K562 (cell line): Measurements from ENCODE around the gene CENPO. TPM values are rescaled to one million over a fixed set of nuclear protein-coding genes. Genes with fewer than 3 reads are reported as not detected.

Experiments used
- ATAC-seq: fragments of 200-7000 bp; cut with Tn5 transposase; 3 replicates; pipeline ENCODE4 v1.9.1; 2020; ENCODE audit warnings: moderate library complexity
- BruUV-seq: library from RNA; stranded (reverse); fragments of 400-500 nt; replicated peaks from 2 replicates; lab custom pipeline; 2021; lab: Mats Ljungman, UMichigan
- CTCF ChIA-PET: fragments of 300-600 bp; formaldehyde crosslinking; extraction: SDS; loops from one replicate; lab custom pipeline; 2021; ENCODE audit warnings: low intra/inter-chr PET ratio; lab: Yijun Ruan, JAX
- POLR2A ChIA-PET: fragments of 300-600, 350-650 bp; sonication (Branson Sonifier 250); formaldehyde crosslinking; extraction: SDS; loops from one replicate; lab custom pipeline; 2021; ENCODE audit warnings: antibody characterized with exemption, inconsistent platforms; lab: Yijun Ruan, JAX
- DNase-seq, 4 experiments: peaks; one replicate each; pipeline versions ENCODE4 v3.0.0 to v3.0.0-alpha.2; 2011 to 2018; ENCODE audit warnings: low spot score in 3 of 4, mixed read lengths in 3 of 4; ENCODE audit errors: extremely low read depth in 1 of 4
- FAIRE-seq: peaks from 2 replicates; lab custom pipeline; 2011; peaks lifted over from hg19 to GRCh38; lab: Jason Lieb, UNC
- H2AFZ ChIP-seq: 2 replicates; pipeline ENCODE4 v1.6.0; 2011; ENCODE audit warnings: low read depth, low read length, control low read depth, inconsistent platforms
- H3K27ac ChIP-seq: fragments of 200-600 bp; 3 replicates; pipeline ENCODE4 v1.8.0; 2011; ENCODE audit warnings: low read depth, mild to moderate bottlenecking, control low read depth, inconsistent platforms, low read length, moderate library complexity, mixed read lengths; ENCODE audit errors: extremely low read depth
- H3K27me3 ChIP-seq, 2 experiments: fragments of 300-600 bp in 1 of 2; 2 replicates in 1 of 2; 3 replicates in 1 of 2; pipeline versions ENCODE4 v1.6.0 to v1.8.0; 2011; ENCODE audit warnings: inconsistent platforms in 2 of 2, low read length in 2 of 2, mild to moderate bottlenecking in 1 of 2, mixed read lengths in 1 of 2, moderate library complexity in 1 of 2; ENCODE audit not compliant: control insufficient read depth in 2 of 2, insufficient read depth in 2 of 2
- H3K36me3 ChIP-seq: fragments of 300-600 bp; 3 replicates; pipeline ENCODE4 v1.8.0; 2011; ENCODE audit warnings: mild to moderate bottlenecking, low read length, inconsistent platforms; ENCODE audit not compliant: control insufficient read depth, insufficient read depth
- H3K4me1 ChIP-seq, 2 experiments: fragments of 200-600 bp in 1 of 2; replicated peaks in 1 of 2; 2 replicates in 1 of 2; 3 replicates in 1 of 2; pipeline versions ENCODE4 v1.5.1 to v1.8.0; 2011; ENCODE audit warnings: inconsistent platforms in 2 of 2, low read length in 2 of 2, mild to moderate bottlenecking in 1 of 2, mixed read lengths in 1 of 2, moderate library complexity in 1 of 2; ENCODE audit not compliant: control insufficient read depth in 2 of 2, insufficient read depth in 2 of 2
- H3K4me2 ChIP-seq: 2 replicates; pipeline ENCODE4 v1.6.1; 2011; ENCODE audit warnings: low read length, control low read depth, inconsistent platforms, mixed read lengths; ENCODE audit not compliant: insufficient read depth
- H3K4me3 ChIP-seq: fragments of 200-600 bp; sonication (generic), shearing (Covaris generic); 2 replicates; pipeline ENCODE4 v1.5.1; 2016; ENCODE audit warnings: control low read depth, inconsistent platforms
- H3K79me2 ChIP-seq: fragments of 200-600 bp; 3 replicates; pipeline ENCODE4 v1.8.0; 2011; ENCODE audit warnings: low read length, inconsistent platforms; ENCODE audit not compliant: control insufficient read depth, insufficient read depth
- H3K9ac ChIP-seq, 2 experiments: 2 replicates each; pipeline versions ENCODE4 v1.6.0 to v1.6.1; 2011; ENCODE audit warnings: low read depth in 2 of 2, low read length in 2 of 2, control low read depth in 1 of 2, inconsistent platforms in 1 of 2, mild to moderate bottlenecking in 1 of 2, mixed read lengths in 1 of 2; ENCODE audit not compliant: insufficient read depth in 1 of 2
- H3K9me1 ChIP-seq: one replicate; pipeline ENCODE4 v1.6.0; 2011; ENCODE audit warnings: inconsistent platforms, mild to moderate bottlenecking, low read length, moderate library complexity; ENCODE audit not compliant: control insufficient read depth, insufficient read depth
- H3K9me3 ChIP-seq: replicated peaks from 2 replicates; pipeline ENCODE4 v1.5.1; 2011; ENCODE audit warnings: low read depth, low read length, inconsistent platforms; ENCODE audit not compliant: control insufficient read depth, insufficient read depth
- H4K20me1 ChIP-seq: replicated peaks from 2 replicates; pipeline ENCODE4 v1.6.1; 2011; ENCODE audit warnings: low read length, inconsistent platforms, mixed read lengths; ENCODE audit not compliant: control insufficient read depth, insufficient read depth
- FOXK2 ChIP-seq, 2 experiments: fragments of 450-650 bp; IDR thresholded peaks in 1 of 2; conservative IDR thresholded peaks in 1 of 2; 2 replicates each; pipeline ENCODE4 v1.6.1; 2016; ENCODE audit warnings: low read depth in 2 of 2, mild to moderate bottlenecking in 1 of 2
- HDGF ChIP-seq: fragments of 450-650 bp; IDR thresholded peaks from 2 replicates; pipeline ENCODE4 v1.6.1; 2016
- KLF1 ChIP-seq: fragments of 450-650 bp; IDR thresholded peaks from 2 replicates; pipeline ENCODE4 v1.6.1; 2016; ENCODE audit warnings: missing genetic modification characterization, missing compliant biosample characterization
- MAZ ChIP-seq, 2 experiments: fragments of 450-650 bp in 1 of 2; sonication (generic) in 1 of 2; formaldehyde crosslinking; IDR thresholded peaks in 1 of 2; conservative IDR thresholded peaks in 1 of 2; 2 replicates each; pipeline versions ENCODE4 v1.4.0 to v1.5.0; 2020; ENCODE audit warnings: mild to moderate bottlenecking in 1 of 2, missing genetic modification reagents in 1 of 2
- NBN ChIP-seq: fragments of 450-650 bp; IDR thresholded peaks from 2 replicates; pipeline ENCODE4 v1.6.1; 2016; ENCODE audit warnings: low read depth, mild to moderate bottlenecking
- POU5F1 ChIP-seq: fragments of 150-350 bp; IDR thresholded peaks from 2 replicates; pipeline ENCODE4 v1.6.1; 2014; ENCODE audit warnings: borderline replicate concordance, low read length, low read depth, mild to moderate bottlenecking; ENCODE audit not compliant: partially characterized antibody
- U2AF1 ChIP-seq: fragments of 200-400 bp; formaldehyde crosslinking; optimal IDR thresholded peaks from 2 replicates; pipeline ENCODE3; 2017; ENCODE audit warnings: mild to moderate bottlenecking, low read depth, low read length, moderate library complexity
- ZKSCAN1 ChIP-seq: fragments of 150-350 bp; IDR thresholded peaks from 2 replicates; pipeline ENCODE4 v1.6.1; 2016; ENCODE audit warnings: low read depth, low read length
- ZNF121 ChIP-seq: sonication (generic); formaldehyde crosslinking; conservative IDR thresholded peaks from 2 replicates; pipeline ENCODE4 v1.8.0; 2022; ENCODE audit warnings: missing genetic modification reagents
- ZNF507 ChIP-seq: conservative IDR thresholded peaks from 2 replicates; pipeline ENCODE4 v1.6.1; 2017; ENCODE audit warnings: missing genetic modification characterization, missing compliant biosample characterization
- WGBS: fragments of 100-300 bp; shearing (Covaris generic); methylation state at CpG from one replicate; pipeline ENCODE4 v1.1.6; 2016; ENCODE audit warnings: low coverage, mixed read lengths; ENCODE audit not compliant: insufficient coverage; ENCODE audit errors: missing lambda C conversion rate; 5-methylcytosine and 5-hydroxymethylcytosine counted together
- in situ Hi-C: fragments of 300-500 bp; cut with MboI; formaldehyde crosslinking; loops from 4 replicates; pipeline ENCODE4 v1.15.0; 2018; ENCODE audit warnings: inconsistent platforms, mixed read lengths
- intact Hi-C: fragments of 100-400 bp; cut with micrococcal nuclease; formaldehyde crosslinking; loops from 2 replicates; pipeline ENCODE4 v1.14.2; 2022
- polyA plus RNA-seq, 8 experiments: library from polyadenylated mRNA; depleted of rRNA in 4 of 8; stranded (reverse) in 5 of 8; unstranded in 3 of 8; fragments of >200 nt; fragmentation: Nextera tagmentation in 2 of 8; fragmentation: Illumina TruSeq in 1 of 8; extraction: Ambion mirVana in 2 of 8; extraction: Trizol in 1 of 8; gene quantifications; 2 replicates each; pipeline versions ENCODE4 v1.2.1 to v1.2.3, GENCODE V29; 2011 to 2014; ENCODE audit warnings: inconsistent platforms in 1 of 8, missing spikeins in 1 of 8
- total RNA-seq, 7 experiments: library from RNA; depleted of rRNA in 6 of 7; stranded (reverse); fragments of >200 nt in 6 of 7; fragmentation: Illumina TruSeq in 2 of 7; extraction: Trizol in 2 of 7; gene quantifications; 2 replicates each; pipeline versions ENCODE4 v1.2.1 to v1.2.3, GENCODE V29; 2011 to 2021; ENCODE audit warnings: low replicate concordance in 1 of 7
- TF ChIP-seq, protein P1 (sequence below): fragments of 450-650 bp; formaldehyde crosslinking; IDR thresholded peaks from 2 replicates; pipeline ENCODE4 v1.4.0; 2020; ENCODE audit warnings: mild to moderate bottlenecking, moderate library complexity
- TF ChIP-seq, protein P2 (sequence below): sonication (generic); formaldehyde crosslinking; IDR thresholded peaks from 2 replicates; pipeline ENCODE4 v1.8.1; 2023; ENCODE audit warnings: mild to moderate bottlenecking, missing genetic modification reagents, moderate library complexity

CENPO gene
- total and polyA plus RNA-seq, 9 of the 15 experiments (the other 6 are each of a cell fraction or from before 2014, with no cell fraction given): 30.6 to 59.4 (median 38.9) TPM

DNA sequence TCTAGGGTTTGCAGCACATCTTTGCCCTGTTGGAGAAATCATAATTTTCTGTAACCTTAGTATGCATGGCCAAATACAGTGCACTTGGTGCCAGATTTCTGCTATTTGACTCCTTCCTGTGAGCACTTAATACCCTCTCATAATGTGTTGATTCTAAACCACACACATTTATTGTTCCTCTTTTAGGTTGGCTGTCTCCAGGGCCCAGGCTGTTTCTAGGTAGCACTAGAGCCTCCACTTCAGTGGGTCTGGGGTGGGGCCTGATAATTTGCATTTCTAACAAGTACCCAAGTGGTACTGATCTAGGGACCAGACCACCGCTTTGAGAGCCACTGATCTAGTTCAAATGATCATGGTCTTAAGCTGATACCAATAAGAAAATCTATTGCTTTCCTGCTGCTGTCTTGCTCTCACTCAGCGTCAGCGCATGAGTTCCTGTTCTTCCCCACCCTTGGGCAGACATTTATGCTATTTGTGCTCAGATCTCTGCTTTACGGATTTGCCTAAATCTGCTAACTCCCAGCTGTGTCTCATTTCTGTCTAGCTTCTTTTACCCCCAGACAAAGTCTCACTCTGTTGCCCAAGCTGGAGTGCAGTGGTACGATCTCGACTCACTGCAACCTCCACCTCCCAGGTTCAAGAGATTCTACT lies 7.4 kb upstream of the CENPO start:
- FAIRE-seq (no peak), DNase-seq (no peak), ATAC-seq (no peak)
- peaks cover 1% of the 10 kb centered on the region; the same call in 1 of the 2 replicates for H3K9me3 ChIP-seq
- no peaks in the 10 kb centered on the region for H4K20me1 ChIP-seq
- peaks cover 0 to 7% of the 10 kb centered on the region in 2 experiments; a peak in 2 of 5 replicates for H3K4me1 ChIP-seq
- in situ Hi-C loops (loop anchor here (25.0 kb wide), 1 partner anchor 373 kb away; no protein-coding TSS in a partner anchor), intact Hi-C loops (no loop called here)
- H3K9me1 ChIP-seq: no peaks in the 10 kb centered on the region
- no TSS peak for BruUV-seq
- H3K4me2 ChIP-seq: no peak overlapping the region
- no peaks in the 10 kb centered on the region for H3K79me2 ChIP-seq
- WGBS: 72% methylated on average over 6 of the region's 6 CpGs
- H3K27me3 ChIP-seq: no peaks in the 10 kb centered on the region; a peak in 1 of 5 replicates
- ChIA-PET CTCF (no interaction called here), POLR2A (interaction anchor here (0.7 kb wide), 1 partner anchor 12 kb away, joined by 3 read pairs; no protein-coding TSS in a partner anchor)
- no peak overlapping the region for H3K4me3 ChIP-seq
- no peak overlapping the region for H3K9ac ChIP-seq
- H3K27ac ChIP-seq: no peak overlapping the region
- H3K36me3 ChIP-seq: peaks cover 13% of the 10 kb centered on the region; the same call in 1 of the 3 replicates
- H2AFZ ChIP-seq: no peak overlapping the region
- TF ChIP-seq U2AF1 (no peak), HDGF (no peak), POU5F1 (no peak), KLF1 (tag) (no peak), ZKSCAN1 (no peak), ZNF507 (tag) (no peak), FOXK2 (conservative IDR thresholded peaks at IDR 0.05 in 1 of 2, IDR thresholded peaks at IDR 0.05 in 1 of 2; ENCODE audit: low read depth in 2 of 2) (no peak), ZNF121 (CRISPR knock-in tag) (no peak), MAZ (CRISPR knock-in tag; conservative IDR thresholded peaks at IDR 0.05 in 1 of 2, IDR thresholded peaks at IDR 0.05 in 1 of 2) (no peak), NBN (no peak)
- TF ChIP-seq, protein P1, sequence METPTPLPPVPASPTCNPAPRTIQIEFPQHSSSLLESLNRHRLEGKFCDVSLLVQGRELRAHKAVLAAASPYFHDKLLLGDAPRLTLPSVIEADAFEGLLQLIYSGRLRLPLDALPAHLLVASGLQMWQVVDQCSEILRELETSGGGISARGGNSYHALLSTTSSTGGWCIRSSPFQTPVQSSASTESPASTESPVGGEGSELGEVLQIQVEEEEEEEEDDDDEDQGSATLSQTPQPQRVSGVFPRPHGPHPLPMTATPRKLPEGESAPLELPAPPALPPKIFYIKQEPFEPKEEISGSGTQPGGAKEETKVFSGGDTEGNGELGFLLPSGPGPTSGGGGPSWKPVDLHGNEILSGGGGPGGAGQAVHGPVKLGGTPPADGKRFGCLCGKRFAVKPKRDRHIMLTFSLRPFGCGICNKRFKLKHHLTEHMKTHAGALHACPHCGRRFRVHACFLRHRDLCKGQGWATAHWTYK: no peak
- TF ChIP-seq, protein P2, sequence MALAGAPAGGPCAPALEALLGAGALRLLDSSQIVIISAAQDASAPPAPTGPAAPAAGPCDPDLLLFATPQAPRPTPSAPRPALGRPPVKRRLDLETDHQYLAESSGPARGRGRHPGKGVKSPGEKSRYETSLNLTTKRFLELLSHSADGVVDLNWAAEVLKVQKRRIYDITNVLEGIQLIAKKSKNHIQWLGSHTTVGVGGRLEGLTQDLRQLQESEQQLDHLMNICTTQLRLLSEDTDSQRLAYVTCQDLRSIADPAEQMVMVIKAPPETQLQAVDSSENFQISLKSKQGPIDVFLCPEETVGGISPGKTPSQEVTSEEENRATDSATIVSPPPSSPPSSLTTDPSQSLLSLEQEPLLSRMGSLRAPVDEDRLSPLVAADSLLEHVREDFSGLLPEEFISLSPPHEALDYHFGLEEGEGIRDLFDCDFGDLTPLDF (CRISPR knock-in tag): no peak
